B cell (primary cell): Measurements from ENCODE around the gene CAPS.

Experiments used
- EZH2 ChIP-seq: IDR thresholded peaks from 2 replicates; pipeline ENCODE4 v1.6.1; 2012; ENCODE audit warnings: borderline replicate concordance, low read depth, mild to moderate bottlenecking, moderate library complexity, low read length; ENCODE audit not compliant: insufficient read depth, poor library complexity, severe bottlenecking
- TF ChIP-seq, protein P1 (sequence below): fragments of 200-600 bp; IDR thresholded peaks from one replicate; pipeline ENCODE4 v1.8.0; 2022; ENCODE audit warnings: antibody characterized with exemption, mild to moderate bottlenecking

DNA sequence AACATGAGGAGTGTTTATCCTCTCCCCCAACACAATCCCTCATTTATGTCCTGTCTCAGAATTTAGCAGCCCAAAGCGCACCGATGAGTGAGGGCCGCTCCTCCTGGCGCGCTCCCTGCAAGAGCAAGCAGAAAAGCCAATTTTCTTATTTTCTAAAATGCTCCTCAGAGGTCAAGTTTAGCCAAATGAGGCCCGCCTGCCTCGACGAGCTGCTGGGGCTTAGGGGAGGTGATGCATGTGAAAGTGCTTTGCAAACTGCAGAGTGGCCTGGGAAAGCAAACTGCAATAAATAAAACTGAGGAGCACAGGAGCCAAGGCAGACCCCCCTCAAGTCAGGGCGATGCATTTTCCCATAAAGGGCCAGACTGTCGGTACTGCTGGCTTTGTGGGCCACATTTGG lies 29.0 kb downstream of the CAPS start:
- TF ChIP-seq, protein P1, sequence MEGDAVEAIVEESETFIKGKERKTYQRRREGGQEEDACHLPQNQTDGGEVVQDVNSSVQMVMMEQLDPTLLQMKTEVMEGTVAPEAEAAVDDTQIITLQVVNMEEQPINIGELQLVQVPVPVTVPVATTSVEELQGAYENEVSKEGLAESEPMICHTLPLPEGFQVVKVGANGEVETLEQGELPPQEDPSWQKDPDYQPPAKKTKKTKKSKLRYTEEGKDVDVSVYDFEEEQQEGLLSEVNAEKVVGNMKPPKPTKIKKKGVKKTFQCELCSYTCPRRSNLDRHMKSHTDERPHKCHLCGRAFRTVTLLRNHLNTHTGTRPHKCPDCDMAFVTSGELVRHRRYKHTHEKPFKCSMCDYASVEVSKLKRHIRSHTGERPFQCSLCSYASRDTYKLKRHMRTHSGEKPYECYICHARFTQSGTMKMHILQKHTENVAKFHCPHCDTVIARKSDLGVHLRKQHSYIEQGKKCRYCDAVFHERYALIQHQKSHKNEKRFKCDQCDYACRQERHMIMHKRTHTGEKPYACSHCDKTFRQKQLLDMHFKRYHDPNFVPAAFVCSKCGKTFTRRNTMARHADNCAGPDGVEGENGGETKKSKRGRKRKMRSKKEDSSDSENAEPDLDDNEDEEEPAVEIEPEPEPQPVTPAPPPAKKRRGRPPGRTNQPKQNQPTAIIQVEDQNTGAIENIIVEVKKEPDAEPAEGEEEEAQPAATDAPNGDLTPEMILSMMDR, result no peak
- no peak for TF ChIP-seq EZH2
